ENCODE results near the gene ADAMTS16. TPM values are rescaled to one million over a fixed set of nuclear protein-coding genes. Genes with fewer than 3 reads are reported as not detected.

ADAMTS16 gene
- total and polyA plus RNA-seq, 2 donors (not counting 3 experiments of a cell fraction or from before 2014, with no cell fraction given) = not detected

- Histone ChIP-seq H3K4me2 (ENCODE audit: insufficient read depth, low read length) (no peak overlapping the region), H3K4me1 (ENCODE audit: control insufficient read depth, extremely low read depth, insufficient read depth, low read length) (no peaks in the 10 kb centered on the region), H3K9me1 (replicated peaks; ENCODE audit: control insufficient read depth, extremely low read depth, insufficient read depth, low read length) (no peaks in the 10 kb centered on the region), H3K79me2 (ENCODE audit: control insufficient read depth, insufficient read depth, low read length) (no peaks in the 10 kb centered on the region), H3K9ac (replicated peaks; ENCODE audit: extremely low read depth, insufficient read depth, low read length) (no peak overlapping the region), H2AFZ (ENCODE audit: low read depth, low read length) (no peak overlapping the region), H3K9me3 (replicated peaks; ENCODE audit: control insufficient read depth, insufficient read depth, low read length) (peaks cover 2% of the 10 kb centered on the region), H3K27ac (ENCODE audit: insufficient read depth, low read depth, low read length) (no peak overlapping the region), H3K4me3 (replicated peaks in 1 of 3; ENCODE audit: insufficient read depth in 1 of 3, low read depth in 1 of 3, low read length in 3 of 3) (no peak overlapping the region), H4K20me1 (replicated peaks; ENCODE audit: control insufficient read depth, extremely low read depth, insufficient read depth, low read length) (no peaks in the 10 kb centered on the region), H3K36me3 (ENCODE audit: control insufficient read depth in 2 of 2, extremely low read depth in 1 of 2, insufficient read depth in 2 of 2, low read length in 2 of 2) (no peaks in the 10 kb centered on the region), H3K27me3 (ENCODE audit: control insufficient read depth in 2 of 2, insufficient read depth in 2 of 2, low read length in 2 of 2) (no peaks in the 10 kb centered on the region)
- dilution Hi-C loops (cut with MboI; ENCODE audit: extremely low pct_ligation_motif_present, low sequenced_read_pairs) = no loop called here
- no TSS peak for BruUV-seq (replicated peaks)
- no peak for FAIRE-seq
- TF ChIP-seq CTCF (IDR thresholded peaks at IDR 0.05; ENCODE audit: extremely low read depth in 1 of 2, insufficient read depth in 1 of 2, low read depth in 1 of 2, low read length in 2 of 2) = no peak
- CTCF ChIA-PET = no interaction called here
- intact Hi-C loops (cut with micrococcal nuclease) = no loop called here
- no peak for DNase-seq (ENCODE audit: low read depth, low spot score)
- POLR2A ChIA-PET = no interaction called here
Measured at GRCh38 chr5:5202321-5202720, 62.2 kb downstream of the ADAMTS16 start.

GRCh38 chr5:5203451-5203850 is 63.3 kb downstream of the ADAMTS16 start:
- FAIRE-seq = no peak
- Histone ChIP-seq H3K4me1 (ENCODE audit: control insufficient read depth, extremely low read depth, insufficient read depth, low read length) (no peaks in the 10 kb centered on the region), H2AFZ (ENCODE audit: low read depth, low read length) (no peak overlapping the region), H3K36me3 (ENCODE audit: control insufficient read depth in 2 of 2, extremely low read depth in 1 of 2, insufficient read depth in 2 of 2, low read length in 2 of 2) (no peaks in the 10 kb centered on the region), H3K9me3 (replicated peaks; ENCODE audit: control insufficient read depth, insufficient read depth, low read length) (peaks cover 2% of the 10 kb centered on the region), H3K4me2 (ENCODE audit: insufficient read depth, low read length) (no peak overlapping the region), H3K4me3 (replicated peaks in 1 of 3; ENCODE audit: insufficient read depth in 1 of 3, low read depth in 1 of 3, low read length in 3 of 3) (no peak overlapping the region), H4K20me1 (replicated peaks; ENCODE audit: control insufficient read depth, extremely low read depth, insufficient read depth, low read length) (no peaks in the 10 kb centered on the region), H3K27ac (ENCODE audit: insufficient read depth, low read depth, low read length) (no peak overlapping the region), H3K79me2 (ENCODE audit: control insufficient read depth, insufficient read depth, low read length) (no peaks in the 10 kb centered on the region), H3K9ac (replicated peaks; ENCODE audit: extremely low read depth, insufficient read depth, low read length) (no peak overlapping the region), H3K9me1 (replicated peaks; ENCODE audit: control insufficient read depth, extremely low read depth, insufficient read depth, low read length) (no peaks in the 10 kb centered on the region), H3K27me3 (ENCODE audit: control insufficient read depth in 2 of 2, insufficient read depth in 2 of 2, low read length in 2 of 2) (no peaks in the 10 kb centered on the region)
- BruUV-seq (replicated peaks) = no TSS peak
- DNase-seq (ENCODE audit: low read depth, low spot score) = no peak
- TF ChIP-seq MYC (IDR thresholded peaks at IDR 0.05; ENCODE audit: low read depth, low read length) = no peak
- no peak for TF ChIP-seq EZH2 (IDR thresholded peaks at IDR 0.05; ENCODE audit: borderline replicate concordance, low read depth, low read length, severe bottlenecking)
- no peak for TF ChIP-seq MAX (IDR thresholded peaks at IDR 0.05; ENCODE audit: insufficient read depth, insufficient read length)
- TF ChIP-seq FOS (IDR thresholded peaks at IDR 0.05; ENCODE audit: borderline replicate concordance, insufficient read depth, low read length) = no peak
- no peak for TF ChIP-seq JUN (IDR thresholded peaks at IDR 0.05; ENCODE audit: borderline replicate concordance, insufficient read depth, insufficient read length, low read depth)
- ChIA-PET CTCF (no interaction called here), POLR2A (no interaction called here)
- intact Hi-C loops (cut with micrococcal nuclease) (no loop called here), dilution Hi-C loops (cut with MboI; ENCODE audit: extremely low pct_ligation_motif_present, low sequenced_read_pairs) (no loop called here)

Measured in endothelial cell of umbilical vein (primary cell).